IMR-90 (cell line): ENCODE data around the gene C4B. TPM values are rescaled to one million over a fixed set of nuclear protein-coding genes. Genes with fewer than 3 reads are reported as not detected.
"Not testable (repeated sequence)": the region's sequence is repeated elsewhere in the genome, so short reads cannot be mapped to it uniquely, and the experiment has no call there.

Experiments used
- ATAC-seq: fragments of 200-7000 bp; cut with Tn5 transposase; 2 replicates; pipeline ENCODE4 v1.9.1; 2020; ENCODE audit warnings: low read depth, mild to moderate bottlenecking, moderate library complexity
- BruUV-seq: library from RNA; stranded (reverse); fragments of 400-500 nt; replicated peaks from 2 replicates; lab custom pipeline; 2021; lab: Mats Ljungman, UMichigan
- CTCF ChIA-PET: fragments of 300-600 bp; formaldehyde crosslinking; extraction: SDS; loops from one replicate; lab custom pipeline; 2021; ENCODE audit warnings: antibody characterized with exemption; lab: Yijun Ruan, JAX
- POLR2A ChIA-PET: fragments of 300-600 bp; sonication (Branson Sonifier 250); formaldehyde crosslinking; loops from one replicate; lab custom pipeline; 2022; ENCODE audit warnings: antibody characterized with exemption; ENCODE audit not compliant: unreplicated experiment; lab: Charles Lee
- DNase-seq: peaks from one replicate; pipeline ENCODE4 v3.0.0; 2013
- H2AFZ ChIP-seq: replicated peaks from 2 replicates; pipeline ENCODE3; 2013; ENCODE audit warnings: low read length, mild to moderate bottlenecking; ENCODE audit not compliant: poor library complexity
- H2AK5ac ChIP-seq: 2 replicates; pipeline ENCODE4 v1.6.1; 2013; ENCODE audit warnings: low read depth, low read length, inconsistent platforms
- H2AK9ac ChIP-seq: replicated peaks from 2 replicates; pipeline ENCODE3; 2013; ENCODE audit warnings: mild to moderate bottlenecking, low read depth, low read length, moderate library complexity; ENCODE audit not compliant: poor library complexity
- H2BK120ac ChIP-seq: 2 replicates; pipeline ENCODE4 v1.6.1; 2013; ENCODE audit warnings: low read depth, low read length, inconsistent platforms
- H2BK15ac ChIP-seq: 3 replicates; pipeline ENCODE4 v1.6.1; 2013; ENCODE audit warnings: low read depth, low read length, inconsistent platforms
- H2BK20ac ChIP-seq: 2 replicates; pipeline ENCODE4 v1.6.1; 2013; ENCODE audit warnings: low read depth, mild to moderate bottlenecking, inconsistent platforms, low read length, moderate library complexity
- H2BK5ac ChIP-seq: 2 replicates; pipeline ENCODE4 v1.6.1; 2013; ENCODE audit warnings: mild to moderate bottlenecking, low read depth, low read length, inconsistent platforms; ENCODE audit not compliant: poor library complexity, severe bottlenecking
- H3K14ac ChIP-seq: replicated peaks from 2 replicates; pipeline ENCODE4 v1.6.1; 2013; ENCODE audit warnings: low read depth, low read length, inconsistent platforms
- H3K18ac ChIP-seq: 2 replicates; pipeline ENCODE4 v1.6.1; 2013; ENCODE audit warnings: low read depth, low read length, control low read depth
- H3K23ac ChIP-seq: 2 replicates; pipeline ENCODE4 v1.6.1; 2013; ENCODE audit warnings: low read depth, low read length, inconsistent platforms
- H3K27ac ChIP-seq: 2 replicates; pipeline ENCODE4 v1.5.1; 2013; ENCODE audit warnings: mild to moderate bottlenecking, control low read depth, low read length; ENCODE audit not compliant: insufficient read depth
- H3K27me3 ChIP-seq: 2 replicates; pipeline ENCODE4 v1.6.1; 2013; ENCODE audit warnings: low read length; ENCODE audit not compliant: control insufficient read depth, insufficient read depth
- H3K36me3 ChIP-seq: 2 replicates; pipeline ENCODE4 v1.6.1; 2013; ENCODE audit warnings: low read length, mixed read lengths; ENCODE audit not compliant: control insufficient read depth, insufficient read depth
- H3K4ac ChIP-seq: 2 replicates; pipeline ENCODE4 v1.6.1; 2013; ENCODE audit warnings: low read depth, low read length, inconsistent platforms
- H3K4me1 ChIP-seq: 2 replicates; pipeline ENCODE4 v1.6.1; 2013; ENCODE audit warnings: low read length, mixed read lengths; ENCODE audit not compliant: control insufficient read depth, insufficient read depth
- H3K4me2 ChIP-seq: 2 replicates; pipeline ENCODE4 v1.6.1; 2013; ENCODE audit warnings: low read depth, mild to moderate bottlenecking, control low read depth, low read length, moderate library complexity
- H3K4me3 ChIP-seq: 2 replicates; pipeline ENCODE4 v1.5.1; 2013; ENCODE audit warnings: low read depth, mild to moderate bottlenecking, control low read depth, low read length, moderate library complexity; ENCODE audit not compliant: insufficient read depth
- H3K56ac ChIP-seq: 2 replicates; pipeline ENCODE4 v1.6.1; 2013; ENCODE audit warnings: low read length, inconsistent platforms; ENCODE audit not compliant: insufficient read depth; ENCODE audit errors: extremely low read depth
- H3K79me1 ChIP-seq, 2 experiments: 2 replicates each; pipeline ENCODE4 v1.6.1; 2013; ENCODE audit warnings: low read length in 2 of 2, inconsistent platforms in 1 of 2, low read depth in 1 of 2
- H3K9ac ChIP-seq: 2 replicates; pipeline ENCODE4 v1.6.1; 2013; ENCODE audit warnings: low read depth, low read length, control low read depth
- H3K9me1 ChIP-seq: 2 replicates; pipeline ENCODE4 v1.6.1; 2013; ENCODE audit warnings: low read length, inconsistent platforms; ENCODE audit not compliant: insufficient read depth
- H3K9me3 ChIP-seq: 2 replicates; pipeline ENCODE4 v1.6.1; 2013; ENCODE audit warnings: low read length; ENCODE audit not compliant: control insufficient read depth, insufficient read depth
- H4K20me1 ChIP-seq: 2 replicates; pipeline ENCODE4 v1.6.1; 2013; ENCODE audit warnings: low read length, inconsistent platforms; ENCODE audit not compliant: insufficient read depth
- H4K5ac ChIP-seq: 2 replicates; pipeline ENCODE4 v1.6.1; 2013; ENCODE audit warnings: mild to moderate bottlenecking, low read depth, low read length, control low read depth
- H4K8ac ChIP-seq, 2 experiments: 2 replicates each; pipeline ENCODE4 v1.6.1; 2013; ENCODE audit warnings: low read depth in 2 of 2, low read length in 2 of 2, control low read depth in 1 of 2, inconsistent platforms in 1 of 2
- H4K91ac ChIP-seq: 2 replicates; pipeline ENCODE4 v1.6.1; 2013; ENCODE audit warnings: low read depth, low read length, inconsistent platforms; ENCODE audit not compliant: insufficient read depth
- WGBS, 2 experiments: methylation state at CpG; one replicate each; pipeline versions ENCODE4 v1.1.5 to v1.1.7; 2013; ENCODE audit warnings: missing lambda C conversion rate in 2 of 2; ENCODE audit not compliant: insufficient read length in 1 of 2; ENCODE audit errors: extremely low coverage in 2 of 2; 5-methylcytosine and 5-hydroxymethylcytosine counted together
- dilution Hi-C: fragments of 300-500 bp; cut with HindIII; formaldehyde crosslinking; loops from one replicate; pipeline ENCODE4 v1.14.3; 2018; ENCODE audit warnings: low sequenced_read_pairs; ENCODE audit not compliant: unreplicated experiment
- in situ Hi-C: fragments of 300-500 bp; cut with MboI; formaldehyde crosslinking; loops from 3 replicates; pipeline ENCODE4 v1.14.3; 2019; ENCODE audit warnings: low sequenced_read_pairs, inconsistent platforms, mixed read lengths
- intact Hi-C: fragments of 100-400 bp; cut with micrococcal nuclease; formaldehyde crosslinking; loops from 2 replicates; pipeline ENCODE4 v1.10.0; 2022
- polyA plus RNA-seq, 3 experiments: library from polyadenylated mRNA; depleted of rRNA; stranded (reverse); fragments of >200 nt; gene quantifications; 2 replicates each; pipeline ENCODE4 v1.2.3, GENCODE V29; 2012; ENCODE audit warnings: low replicate concordance in 1 of 3
- total RNA-seq: library from RNA; depleted of rRNA; stranded (reverse); fragments of >200 nt; gene quantifications from 2 replicates; pipeline ENCODE4 v1.2.3, GENCODE V29; 2012

C4B gene
- total and polyA plus RNA-seq, 2 of the 4 experiments (the other 2 are of a cell fraction) = 0.54 to 4.2 TPM

DNA sequence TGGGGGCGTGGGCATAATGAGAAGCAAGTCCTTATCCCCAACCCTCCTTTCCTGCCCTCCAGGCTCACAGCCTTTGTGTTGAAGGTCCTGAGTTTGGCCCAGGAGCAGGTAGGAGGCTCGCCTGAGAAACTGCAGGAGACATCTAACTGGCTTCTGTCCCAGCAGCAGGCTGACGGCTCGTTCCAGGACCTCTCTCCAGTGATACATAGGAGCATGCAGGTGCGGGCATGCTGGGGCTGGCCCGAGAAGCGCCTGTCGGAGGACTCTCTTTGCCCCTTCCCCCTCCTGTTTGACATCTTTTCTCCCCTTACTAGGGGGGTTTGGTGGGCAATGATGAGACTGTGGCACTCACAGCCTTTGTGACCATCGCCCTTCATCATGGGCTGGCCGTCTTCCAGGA, 14.0 kb downstream of the C4B start:
- H4K20me1 ChIP-seq, H3K23ac ChIP-seq, H3K4me2 ChIP-seq, H2AFZ ChIP-seq, H2BK20ac ChIP-seq, H3K27ac ChIP-seq, H3K14ac ChIP-seq, ATAC-seq, H3K18ac ChIP-seq, H2BK120ac ChIP-seq, H3K27me3 ChIP-seq, POLR2A ChIA-PET, intact Hi-C loops, H2AK9ac ChIP-seq, H3K9me3 ChIP-seq, H4K91ac ChIP-seq, H3K4me1 ChIP-seq, H4K8ac ChIP-seq, H4K5ac ChIP-seq, BruUV-seq, H3K56ac ChIP-seq, CTCF ChIA-PET, dilution Hi-C loops, H2BK5ac ChIP-seq, H3K36me3 ChIP-seq, in situ Hi-C loops, H2AK5ac ChIP-seq, H2BK15ac ChIP-seq, H3K79me1 ChIP-seq, H3K9me1 ChIP-seq, H3K4ac ChIP-seq, H3K9ac ChIP-seq, H3K4me3 ChIP-seq, DNase-seq: not testable (repeated sequence)
- WGBS, 2 experiments = no CpG with 5 or more reads among the region's 10 CpGs

DNA sequence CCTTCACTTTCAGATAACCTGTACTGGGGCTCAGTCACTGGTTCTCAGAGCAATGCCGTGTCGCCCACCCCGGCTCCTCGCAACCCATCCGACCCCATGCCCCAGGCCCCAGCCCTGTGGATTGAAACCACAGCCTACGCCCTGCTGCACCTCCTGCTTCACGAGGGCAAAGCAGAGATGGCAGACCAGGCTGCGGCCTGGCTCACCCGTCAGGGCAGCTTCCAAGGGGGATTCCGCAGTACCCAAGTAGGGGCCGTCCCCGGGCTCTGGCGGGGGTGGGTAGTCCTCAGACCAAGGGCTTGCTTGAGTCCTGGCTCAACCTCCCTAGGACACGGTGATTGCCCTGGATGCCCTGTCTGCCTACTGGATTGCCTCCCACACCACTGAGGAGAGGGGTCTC, 15.0 kb downstream of the C4B start:
- H2BK15ac ChIP-seq, H2AK5ac ChIP-seq, H3K27ac ChIP-seq, H3K18ac ChIP-seq, H3K4me2 ChIP-seq, H3K9me3 ChIP-seq, H3K56ac ChIP-seq, H2BK5ac ChIP-seq, H3K4me1 ChIP-seq, H4K20me1 ChIP-seq, H3K4ac ChIP-seq, H3K79me1 ChIP-seq, H3K23ac ChIP-seq, H3K9ac ChIP-seq, H4K8ac ChIP-seq, H2BK120ac ChIP-seq, CTCF ChIA-PET, H4K91ac ChIP-seq, H2BK20ac ChIP-seq, H3K4me3 ChIP-seq, dilution Hi-C loops, H3K9me1 ChIP-seq, H2AK9ac ChIP-seq, H3K36me3 ChIP-seq, H3K14ac ChIP-seq, in situ Hi-C loops, ATAC-seq, H2AFZ ChIP-seq, H3K27me3 ChIP-seq, BruUV-seq, DNase-seq, H4K5ac ChIP-seq, POLR2A ChIA-PET, intact Hi-C loops: not testable (repeated sequence)
- WGBS, 2 experiments = no CpG with 5 or more reads among the region's 14 CpGs
